GM21447 (cell line): ENCODE measurements around the gene CELA1.
"Not testable (repeated sequence)": the region's sequence is repeated elsewhere in the genome, so short reads cannot be mapped to it uniquely, and the experiment has no call there.

ENCODE experiments used
- ATAC-seq: cut with Tn5 transposase; IDR thresholded peaks from one replicate; pipeline ENCODE4 v1.9.1; 2021; ENCODE audit not compliant: unreplicated experiment

Gene CELA1

DNA sequence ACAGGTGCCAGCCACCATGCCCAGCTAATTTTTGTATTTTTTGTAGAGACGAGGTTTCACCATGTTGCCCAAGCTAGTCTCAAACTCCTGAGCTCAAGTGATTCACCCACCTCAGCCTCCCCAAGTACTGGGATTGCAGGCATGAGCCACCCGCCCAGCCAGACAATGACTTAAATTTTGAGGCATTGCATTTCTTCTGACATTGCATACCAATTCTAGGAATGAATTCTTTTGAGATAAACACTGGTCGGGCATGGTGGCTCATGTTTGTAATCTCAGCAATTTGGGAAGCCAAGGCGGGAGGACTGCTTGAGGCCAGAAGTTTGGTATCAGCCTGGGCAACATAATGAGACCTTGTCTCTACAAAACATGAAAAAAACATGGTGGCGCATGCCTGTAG is 2.5 kb upstream of the CELA1 start:
- ATAC-seq: no peak

- no peak for ATAC-seq
Measured at GRCh38 chr12:51348116-51348515, 1.6 kb upstream of the CELA1 start.

DNA sequence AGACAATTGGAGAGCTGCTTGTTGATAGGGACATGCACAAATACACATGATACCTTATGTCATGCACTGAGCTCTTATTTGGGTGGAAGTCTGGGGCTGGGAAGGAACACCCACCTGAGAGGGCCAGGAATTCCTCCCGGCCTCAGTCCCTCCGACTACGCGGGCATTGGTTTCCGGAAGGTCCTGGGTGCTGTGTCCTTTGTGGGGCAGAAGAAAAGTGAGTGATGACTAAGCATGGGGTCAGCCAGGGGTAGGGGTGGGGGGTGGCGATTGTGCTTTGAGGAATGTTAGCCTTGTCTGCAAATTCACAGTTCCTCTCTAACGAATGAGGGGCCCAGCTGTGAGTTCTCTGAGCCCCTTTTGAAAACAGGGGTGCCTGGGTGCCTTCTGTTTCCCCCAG is 798 bp downstream of the CELA1 start:
- ATAC-seq: no peak

DNA sequence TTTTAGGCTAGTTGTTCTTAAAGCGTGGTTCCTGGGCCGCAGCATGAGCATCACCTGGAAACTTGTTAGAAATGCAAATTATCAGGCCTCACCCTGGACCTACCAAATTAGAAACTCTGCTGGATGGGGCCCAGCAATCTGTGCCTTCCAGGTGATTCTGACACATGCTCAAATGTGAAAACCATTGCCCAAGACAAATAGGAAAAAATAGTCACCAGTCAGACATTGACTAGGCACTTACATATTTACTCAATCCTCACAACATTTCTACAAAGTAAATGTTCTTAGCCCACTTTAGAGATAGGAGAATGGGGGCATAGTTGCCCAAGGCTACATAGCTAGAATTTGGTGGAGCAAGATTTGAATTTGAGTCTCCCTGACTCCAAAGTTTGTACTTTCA is 3.3 kb downstream of the CELA1 start:
- ATAC-seq: no peak

DNA sequence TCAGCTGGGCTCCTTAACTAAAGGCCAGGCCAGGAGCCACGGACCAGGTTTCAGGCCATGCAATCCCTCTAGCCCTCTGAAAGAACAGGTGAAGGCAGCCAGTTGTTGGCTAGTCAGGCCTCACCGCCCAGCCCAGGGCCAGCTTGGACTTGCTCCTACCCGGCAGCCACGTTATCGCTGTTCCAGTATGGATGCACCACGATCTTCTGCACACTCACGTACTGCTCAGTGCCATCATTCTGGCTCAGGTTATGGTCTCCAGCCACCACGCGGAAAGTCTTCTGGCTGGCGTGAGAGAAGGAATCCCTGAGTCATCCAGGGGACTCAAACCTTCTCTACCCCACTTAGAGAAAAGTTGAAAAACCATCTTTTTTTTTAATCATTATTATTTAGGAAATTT is 4.1 kb downstream of the CELA1 start:
- no peak for ATAC-seq

- no peak for ATAC-seq
Measured at GRCh38 chr12:51341251-51342007, 5.0 kb downstream of the CELA1 start.

- no peak for ATAC-seq
Measured at GRCh38 chr12:51339750-51340149, 6.7 kb downstream of the CELA1 start.

- not testable (repeated sequence) for ATAC-seq
Measured at GRCh38 chr12:51337336-51337735, 9.1 kb downstream of the CELA1 start.

DNA sequence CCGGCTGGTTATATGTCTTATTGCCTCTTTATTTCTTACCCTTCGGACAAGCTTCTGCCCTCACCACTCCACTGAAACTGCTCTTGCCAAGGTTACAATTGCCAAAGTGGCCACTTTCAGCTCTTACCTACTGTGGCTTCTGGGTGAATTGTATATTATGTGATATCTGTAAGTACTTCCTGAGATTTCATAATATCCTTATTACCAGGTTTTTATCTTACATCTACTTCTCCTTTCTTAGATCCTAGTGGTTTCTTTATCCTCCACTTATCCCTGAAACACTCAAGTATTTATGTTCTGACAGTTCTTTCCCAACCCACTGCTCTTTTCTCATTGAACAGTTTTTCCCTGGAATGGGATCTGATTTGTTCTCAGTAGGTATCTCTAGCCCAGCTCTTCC is 10.5 kb downstream of the CELA1 start:
- no peak for ATAC-seq

DNA sequence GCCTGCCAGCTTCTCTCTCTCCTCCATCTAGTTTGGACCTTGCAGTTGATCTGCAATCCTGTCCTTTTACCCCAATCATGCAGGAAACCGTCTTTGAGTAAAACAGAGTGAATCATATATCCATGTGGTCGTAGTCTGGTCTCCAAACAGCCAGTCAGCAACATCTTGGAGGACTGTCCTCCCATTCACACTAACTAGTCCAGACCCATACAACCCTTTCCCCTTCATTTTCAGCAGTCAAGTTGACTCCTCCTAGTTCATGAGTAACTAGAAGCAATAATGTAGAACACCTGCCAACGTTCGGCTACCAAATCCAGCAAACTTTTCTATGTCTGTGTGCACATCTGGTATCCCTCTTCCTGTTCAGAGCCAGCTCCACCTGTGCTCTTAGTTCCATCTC is 11.7 kb downstream of the CELA1 start:
- ATAC-seq: no peak

- ATAC-seq: no peak
Measured at GRCh38 chr12:51333536-51333935, 12.9 kb downstream of the CELA1 start.

- no peak for ATAC-seq
Measured at GRCh38 chr12:51330186-51330585, 16.3 kb downstream of the CELA1 start.

GRCh38 chr12:51329742-51330141 is 16.7 kb downstream of the CELA1 start:
- ATAC-seq: no peak

GRCh38 chr12:51328587-51328986 is 17.9 kb downstream of the CELA1 start:
- ATAC-seq: no peak

DNA sequence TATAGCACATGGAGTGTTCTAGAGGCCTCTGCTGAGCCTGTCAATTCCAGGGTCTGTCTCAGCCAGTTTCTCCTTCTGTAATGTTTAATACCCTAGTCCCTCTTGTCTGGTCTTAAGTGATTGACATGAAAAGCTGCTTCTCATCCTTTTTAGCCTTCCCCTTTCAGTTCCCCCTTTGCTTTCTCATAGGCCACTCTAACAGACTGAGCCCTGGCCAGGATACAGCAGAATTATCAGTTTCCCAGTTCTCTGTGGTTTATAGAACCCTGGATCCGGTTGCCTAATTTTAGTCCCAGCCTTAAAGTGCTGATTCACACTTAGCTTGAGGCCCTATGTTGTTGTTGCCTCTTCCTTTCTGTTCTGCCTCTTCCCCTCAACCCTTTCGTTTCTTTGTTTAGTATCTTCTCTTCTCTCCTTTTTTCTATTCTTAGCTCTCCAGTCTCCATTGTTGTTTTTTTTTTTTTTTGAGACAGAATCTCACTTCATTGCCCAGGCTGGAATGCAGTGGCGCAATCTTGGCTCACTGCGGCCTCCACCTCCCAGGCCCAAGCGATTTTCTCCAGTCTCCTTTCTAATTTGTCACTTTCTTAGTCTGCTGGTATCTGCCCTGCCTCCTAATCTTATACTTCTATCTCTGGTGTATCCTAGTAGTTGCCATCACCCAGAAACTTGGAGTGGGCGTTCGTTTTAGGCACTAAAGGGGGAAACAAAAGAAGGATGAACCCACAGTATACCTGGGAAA is 19.6 kb downstream of the CELA1 start:
- peak; percentile 48 for ATAC-seq

DNA sequence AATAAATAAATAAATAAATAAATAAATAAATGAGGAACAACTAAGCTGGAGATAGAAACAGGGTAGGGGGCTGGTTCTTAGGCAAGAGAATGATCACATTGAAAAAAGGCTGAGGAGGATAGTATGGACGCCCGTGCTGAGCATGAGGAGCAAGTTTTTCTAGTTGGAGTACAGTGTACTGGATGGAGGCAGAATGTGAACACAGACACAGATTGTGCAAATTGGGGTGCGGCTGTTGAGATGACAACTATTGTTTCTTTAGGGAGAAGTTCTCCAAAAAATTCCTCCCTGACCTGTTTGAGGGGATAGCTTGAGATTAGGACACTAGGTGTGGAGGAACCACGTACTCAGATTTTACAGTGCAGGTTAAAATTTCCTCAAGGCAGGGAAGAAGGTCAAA is 21.5 kb downstream of the CELA1 start:
- ATAC-seq: no peak

GRCh38 chr12:51323966-51324895 is 22.2 kb downstream of the CELA1 start, which contains the start of gene BIN2:
Gene BIN2 (minus strand): TSS chr12:51324174. CDS start chr12:51324102, 72 bp downstream.
- ATAC-seq: peak; percentile 38

GRCh38 chr12:51323317-51323960 is 23.0 kb downstream of the CELA1 start:
- ATAC-seq: peak; percentile 37

DNA sequence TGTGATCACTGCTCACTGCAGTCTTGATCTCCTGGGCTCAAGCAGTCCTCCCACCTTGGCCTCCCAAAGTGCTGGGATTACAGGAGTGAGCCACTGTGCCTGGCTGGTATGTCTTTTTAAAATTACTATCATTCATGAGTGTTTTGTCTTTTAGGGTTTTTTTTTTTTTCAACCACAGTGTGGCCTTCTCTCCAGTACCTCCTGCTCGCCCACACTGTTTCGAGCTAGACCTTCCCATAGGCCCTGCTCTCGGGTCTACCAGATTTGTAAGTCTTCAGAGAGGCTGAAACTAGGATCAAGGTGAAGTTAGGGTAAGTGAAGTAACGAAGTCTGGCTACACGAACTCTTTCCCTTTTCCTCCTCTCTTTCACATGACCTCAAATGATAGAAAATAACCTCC is 24.0 kb downstream of the CELA1 start:
- no peak for ATAC-seq

- no peak for ATAC-seq
Measured at GRCh38 chr12:51321882-51322281, 24.6 kb downstream of the CELA1 start.
